Lower leg skin (tissue), 3 donors: Measurements from ENCODE around the gene SLC35F4.

ENCODE experiments used
- POLR2A ChIP-seq, 2 donors: fragments of 450-650 bp; IDR thresholded peaks; one replicate each; pipeline ENCODE4 v1.6.1; 2016 to 2017; ENCODE audit warnings: antibody characterized with exemption in 2 of 2, mild to moderate bottlenecking in 1 of 2, moderate library complexity in 1 of 2
- TF ChIP-seq, protein P1 (sequence below), 3 donors: fragments of 450-650 bp; IDR thresholded peaks; one replicate each; pipeline ENCODE4 v1.5.1; 2016; ENCODE audit warnings: antibody characterized with exemption in 3 of 3, mild to moderate bottlenecking in 3 of 3, moderate library complexity in 2 of 3

GRCh38 chr14:57870686-57871457 is 5.0 kb upstream of the SLC35F4 start:
- TF ChIP-seq, protein P1, sequence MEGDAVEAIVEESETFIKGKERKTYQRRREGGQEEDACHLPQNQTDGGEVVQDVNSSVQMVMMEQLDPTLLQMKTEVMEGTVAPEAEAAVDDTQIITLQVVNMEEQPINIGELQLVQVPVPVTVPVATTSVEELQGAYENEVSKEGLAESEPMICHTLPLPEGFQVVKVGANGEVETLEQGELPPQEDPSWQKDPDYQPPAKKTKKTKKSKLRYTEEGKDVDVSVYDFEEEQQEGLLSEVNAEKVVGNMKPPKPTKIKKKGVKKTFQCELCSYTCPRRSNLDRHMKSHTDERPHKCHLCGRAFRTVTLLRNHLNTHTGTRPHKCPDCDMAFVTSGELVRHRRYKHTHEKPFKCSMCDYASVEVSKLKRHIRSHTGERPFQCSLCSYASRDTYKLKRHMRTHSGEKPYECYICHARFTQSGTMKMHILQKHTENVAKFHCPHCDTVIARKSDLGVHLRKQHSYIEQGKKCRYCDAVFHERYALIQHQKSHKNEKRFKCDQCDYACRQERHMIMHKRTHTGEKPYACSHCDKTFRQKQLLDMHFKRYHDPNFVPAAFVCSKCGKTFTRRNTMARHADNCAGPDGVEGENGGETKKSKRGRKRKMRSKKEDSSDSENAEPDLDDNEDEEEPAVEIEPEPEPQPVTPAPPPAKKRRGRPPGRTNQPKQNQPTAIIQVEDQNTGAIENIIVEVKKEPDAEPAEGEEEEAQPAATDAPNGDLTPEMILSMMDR (IDR thresholded peaks at IDR 0.05), result no peak
- no peak for TF ChIP-seq POLR2A (IDR thresholded peaks at IDR 0.05)
